D721Med (cell line): ENCODE measurements around the gene PPP1R7.
A peak's percentile ranks its signal among the peaks of the same experiment; 100 is the strongest.

Experiments used
- DNase-seq: peaks from one replicate; pipeline ENCODE4 v3.0.0; 2011; ENCODE audit warnings: low spot score; ENCODE audit not compliant: insufficient read length
- FAIRE-seq: peaks from 2 replicates; lab custom pipeline; 2011; peaks lifted over from hg19 to GRCh38; lab: Jason Lieb, UNC
- CTCF ChIP-seq: IDR thresholded peaks from 2 replicates; pipeline ENCODE4 v1.5.1; 2012; ENCODE audit warnings: mild to moderate bottlenecking, control low read depth; ENCODE audit not compliant: insufficient read depth; ENCODE audit errors: missing control alignments

PPP1R7 gene

GRCh38 chr2:241148891-241149674, 1.2 kb upstream of the PPP1R7 start, which contains the start of gene PASK:
Gene PASK, minus strand, starts transcription at chr2:241149472. Its CDS starts 6,440 bp downstream, at chr2:241143032.
- TF ChIP-seq CTCF: no peak
- FAIRE-seq (no peak), DNase-seq (peak; percentile 83)

DNA sequence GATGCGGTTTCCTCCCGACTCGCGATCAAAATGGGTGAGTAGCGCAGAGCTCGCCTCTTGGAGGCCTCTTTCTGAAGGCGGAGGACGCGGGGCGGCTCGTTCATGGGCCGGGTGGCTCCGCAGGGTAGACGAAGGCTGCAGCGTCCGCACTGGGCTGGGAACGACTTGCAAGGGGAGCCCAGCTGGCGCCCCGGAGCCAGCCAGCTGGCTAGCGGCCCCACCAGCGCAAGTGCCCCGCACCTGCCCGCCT, 667 bp upstream of the PPP1R7 start:
- no peak for TF ChIP-seq CTCF
- DNase-seq (no peak), FAIRE-seq (no peak)

DNA sequence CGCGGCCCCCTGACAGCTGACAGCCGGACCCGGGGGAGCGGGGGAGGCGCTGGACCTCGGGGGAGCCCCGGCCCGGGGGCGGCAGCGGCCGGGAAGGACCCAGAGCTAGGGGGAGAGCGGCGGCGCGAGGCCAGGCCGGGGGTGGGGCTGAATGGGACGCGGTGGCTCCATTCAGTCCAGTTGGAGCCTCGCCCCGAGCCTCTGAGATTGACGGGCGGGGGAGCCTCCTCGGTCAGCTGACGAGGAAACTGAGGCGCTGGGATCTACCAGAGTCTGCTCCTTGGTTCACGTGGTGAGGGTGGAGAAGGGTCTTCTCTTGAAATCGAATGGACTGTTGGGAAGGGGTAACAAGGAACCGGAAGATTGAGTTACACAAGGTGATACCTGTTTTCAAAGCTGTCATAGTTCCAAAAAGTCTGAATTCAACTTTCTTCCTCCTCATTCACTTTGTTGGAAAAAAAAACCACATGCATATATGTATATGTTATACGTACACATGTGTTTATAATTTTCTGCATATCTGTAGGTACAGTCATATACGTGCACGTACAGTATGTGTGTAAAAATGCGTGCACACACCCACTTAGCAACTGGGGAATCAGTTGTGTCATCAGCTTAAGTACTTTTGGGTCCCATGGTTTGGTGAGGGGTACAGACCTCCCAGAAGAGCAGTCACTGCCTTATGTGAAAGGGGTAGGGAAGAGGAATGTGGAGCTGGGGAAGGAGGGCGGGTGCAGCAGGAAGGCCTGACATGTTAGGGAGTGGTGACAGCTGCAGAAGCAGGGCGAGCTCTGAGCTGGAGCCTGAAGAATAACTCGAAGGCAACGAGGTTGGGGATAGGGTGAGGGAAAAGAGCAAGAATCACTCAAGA, 628 bp downstream of the PPP1R7 start:
- FAIRE-seq (no peak), DNase-seq (no peak)
- TF ChIP-seq CTCF: no peak

DNA sequence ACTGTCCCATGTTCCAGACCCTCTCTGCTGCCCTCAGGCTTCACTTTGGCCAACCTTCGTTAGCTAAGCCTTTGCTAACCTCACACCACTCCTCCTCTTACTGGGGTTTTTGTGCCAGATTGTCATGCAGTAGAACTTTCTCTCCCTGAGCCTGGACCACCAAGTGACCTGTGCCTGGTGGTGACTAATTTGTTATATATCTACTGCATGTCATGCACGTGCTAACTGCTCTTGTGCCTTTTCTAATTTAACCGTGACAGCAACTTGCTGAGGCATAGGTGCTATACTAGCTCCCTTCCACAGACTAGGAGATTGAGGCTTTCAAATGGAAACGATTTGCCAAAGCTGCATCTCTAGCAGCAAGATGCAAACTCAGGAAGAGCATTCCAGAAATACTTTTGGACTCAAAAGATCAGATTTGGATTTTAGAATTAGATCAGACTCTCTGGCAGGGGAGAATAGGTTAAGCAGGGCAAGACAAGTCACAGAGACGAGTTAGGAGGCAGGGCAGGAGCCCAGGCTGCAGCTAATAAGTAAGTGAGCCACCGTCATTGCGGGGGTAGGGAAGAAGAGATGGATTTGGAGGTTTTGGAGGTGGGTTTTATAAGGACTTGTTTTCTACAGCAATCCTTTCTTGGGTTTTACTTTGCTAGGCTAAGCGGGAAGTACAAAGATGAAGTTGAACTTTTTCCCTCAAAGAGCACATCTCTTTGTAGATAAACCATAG, 1.8 kb downstream of the PPP1R7 start:
- no peak for FAIRE-seq
- TF ChIP-seq CTCF: no peak
- no peak for DNase-seq

DNA sequence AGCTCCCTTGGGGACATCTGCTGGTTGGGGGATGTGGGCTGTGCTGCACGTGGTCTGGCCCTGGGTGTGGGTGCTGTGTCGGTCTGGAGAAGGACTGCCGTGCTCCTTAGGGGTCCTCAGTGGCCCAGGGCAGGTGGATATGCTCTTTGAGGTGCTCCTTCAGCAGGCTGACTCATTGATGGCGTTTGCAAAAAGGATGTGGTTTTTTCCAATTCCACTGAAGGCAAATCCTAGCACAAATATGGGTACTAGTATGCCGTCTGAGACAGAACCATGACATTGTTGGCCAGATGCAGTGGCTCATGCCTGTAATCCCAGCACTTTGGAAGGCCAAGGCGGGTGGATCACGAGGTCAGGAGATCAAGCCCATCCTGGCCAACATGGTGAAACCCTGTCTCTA, 3.3 kb downstream of the PPP1R7 start:
- DNase-seq (no peak), FAIRE-seq (no peak)
- TF ChIP-seq CTCF: no peak

GRCh38 chr2:241154915-241155314, 4.6 kb downstream of the PPP1R7 start:
- no peak for TF ChIP-seq CTCF
- FAIRE-seq: no peak
- no peak for DNase-seq

GRCh38 chr2:241155936-241156335, 5.7 kb downstream of the PPP1R7 start:
- DNase-seq: no peak
- FAIRE-seq: no peak
- TF ChIP-seq CTCF: no peak
